Mesenteric fat pad (tissue), 1 donor: ENCODE measurements around the gene ADGRL2. TPM values are rescaled to one million over a fixed set of nuclear protein-coding genes. Genes with fewer than 3 reads are reported as not detected.

Source experiments
- DNase-seq: peaks from one replicate; pipeline ENCODE4 v3.0.0-alpha.2; 2020; ENCODE audit warnings: low spot score
- total RNA-seq: library from RNA; stranded (reverse); fragmentation: NEBNext Ultra II Directional; extraction: Animal tissue kit (Norgen Biotek cat#: 25700); gene quantifications from one replicate; pipeline ENCODE4 v1.2.1, GENCODE V29; 2021
- donor health status: DM: yes; HTN: yes; CAD: no.

Gene ADGRL2
- total RNA-seq, 1 donor from 2014 or later: 37.1 TPM

DNA sequence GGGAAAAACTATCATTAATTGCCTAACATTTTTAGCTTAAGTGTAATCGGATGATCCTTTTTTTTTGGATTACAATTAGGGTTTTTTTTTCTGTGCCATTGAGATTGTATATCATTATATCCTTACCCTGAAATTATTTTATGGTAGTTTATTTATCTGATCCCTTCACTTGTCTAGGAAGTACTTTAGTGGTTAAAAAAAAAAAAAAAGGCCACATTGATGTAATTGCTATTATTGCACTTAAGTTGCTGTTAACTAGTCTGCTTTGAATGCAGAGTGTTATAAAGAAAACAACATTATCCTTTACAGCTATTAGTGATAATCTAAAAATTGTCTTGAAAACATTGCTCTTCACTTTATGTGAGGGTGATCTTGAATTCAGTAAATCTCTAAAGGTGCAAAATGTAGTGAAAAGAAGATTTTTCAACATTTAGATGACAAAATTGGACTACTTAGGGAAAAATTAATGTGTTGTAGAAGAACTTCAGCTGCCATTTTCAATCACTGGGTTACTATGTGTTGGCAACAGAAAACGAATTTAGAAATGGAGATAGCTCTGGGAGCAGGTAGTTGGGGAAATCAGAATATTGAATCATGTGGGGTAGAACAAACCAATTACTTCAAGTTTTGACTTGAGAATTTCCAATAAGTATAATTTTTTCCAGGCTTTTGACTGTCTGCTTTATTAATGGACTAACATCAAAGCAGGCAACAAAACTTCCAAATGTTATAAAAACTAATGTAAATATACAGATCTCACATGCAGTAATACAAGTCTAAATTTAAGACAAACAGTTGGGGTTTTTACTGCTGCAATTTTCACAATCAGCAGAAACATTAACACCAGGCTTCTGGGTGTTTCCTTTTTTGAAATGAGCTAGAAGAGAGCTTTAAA, 5.0 kb downstream of the ADGRL2 start:
- DNase-seq: no peak

DNA sequence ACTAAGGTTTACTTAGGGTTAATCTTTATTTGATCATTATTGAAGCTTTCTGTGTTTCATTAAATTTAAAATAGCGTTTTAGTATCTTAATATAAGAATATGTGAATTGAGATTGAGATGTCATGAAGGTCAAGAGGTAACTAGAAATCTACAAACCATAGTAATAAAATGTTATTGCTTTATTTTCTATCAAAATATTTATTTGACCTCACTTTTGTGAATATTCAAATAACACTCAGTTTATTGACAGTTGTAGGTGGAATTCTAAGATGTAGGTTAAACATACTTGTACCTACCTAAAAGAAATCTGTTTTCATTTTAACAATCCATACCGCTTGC, 5.7 kb downstream of the ADGRL2 start:
- no peak for DNase-seq

DNA sequence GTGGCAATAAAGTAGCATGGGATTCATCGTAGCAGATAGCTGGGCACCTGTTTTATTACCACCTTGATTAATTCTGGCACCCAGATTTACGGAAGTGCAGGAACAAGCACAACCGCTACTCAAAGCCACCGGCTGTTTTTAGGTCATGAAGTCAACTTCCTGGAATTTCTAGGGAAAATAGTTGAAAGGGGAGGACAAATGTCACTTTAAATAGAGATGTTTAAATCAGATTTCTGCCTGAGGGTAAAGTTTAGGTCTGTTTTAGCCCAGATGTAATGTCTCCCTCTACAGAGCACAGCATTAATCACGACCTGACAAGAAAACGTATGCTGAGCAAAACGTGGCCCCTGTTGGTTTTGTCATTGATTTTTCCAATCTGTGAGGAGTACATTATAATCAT, 8.0 kb downstream of the ADGRL2 start:
- no peak for DNase-seq

DNA sequence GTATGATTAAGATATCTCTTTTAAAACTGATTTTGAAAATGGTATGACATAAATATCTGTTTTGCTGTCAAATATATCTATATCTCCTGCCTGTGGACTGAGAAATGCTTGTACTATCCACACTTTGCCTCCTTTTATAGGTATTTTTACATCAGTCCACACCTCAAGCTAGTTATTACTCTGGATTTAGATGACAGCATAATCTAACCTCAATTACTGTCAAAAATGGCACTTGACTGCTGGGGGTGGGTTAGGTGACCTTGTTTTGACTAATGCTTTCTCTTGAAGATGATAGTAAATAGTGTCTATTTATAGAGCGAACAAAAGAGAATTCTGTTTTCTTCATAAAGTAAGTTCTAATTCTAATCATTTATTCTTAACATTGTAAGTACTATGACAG, 9.1 kb downstream of the ADGRL2 start:
- DNase-seq: no peak

DNA sequence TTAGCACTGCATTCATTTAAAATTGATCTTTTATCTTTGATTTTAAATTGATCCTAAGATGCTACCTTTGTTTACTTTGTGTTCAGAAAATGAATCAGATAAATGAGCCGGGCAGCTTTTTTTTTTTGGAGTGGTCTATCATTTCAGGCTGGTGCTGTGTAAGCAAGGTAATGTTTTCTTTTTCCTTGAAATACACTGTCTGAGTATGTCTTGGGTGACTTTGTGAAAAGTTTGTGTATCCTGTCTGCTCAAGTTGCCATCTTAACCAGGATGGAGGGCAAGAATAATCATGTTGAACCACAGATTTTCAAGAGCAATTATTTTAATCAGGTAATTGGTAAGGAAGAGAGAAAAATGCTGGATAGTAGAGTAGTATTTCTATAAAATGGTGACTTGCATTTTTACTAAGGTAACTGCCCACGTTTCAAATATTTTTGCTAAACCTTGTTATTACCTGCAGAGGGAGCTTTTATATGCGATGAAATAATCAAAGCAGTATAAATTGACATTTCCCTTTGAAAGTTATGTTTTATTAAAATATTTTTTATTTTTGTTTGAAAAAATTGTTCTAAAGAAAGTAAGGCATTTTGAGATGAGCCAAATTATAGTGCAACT, 11.1 kb downstream of the ADGRL2 start:
- DNase-seq: no peak

DNA sequence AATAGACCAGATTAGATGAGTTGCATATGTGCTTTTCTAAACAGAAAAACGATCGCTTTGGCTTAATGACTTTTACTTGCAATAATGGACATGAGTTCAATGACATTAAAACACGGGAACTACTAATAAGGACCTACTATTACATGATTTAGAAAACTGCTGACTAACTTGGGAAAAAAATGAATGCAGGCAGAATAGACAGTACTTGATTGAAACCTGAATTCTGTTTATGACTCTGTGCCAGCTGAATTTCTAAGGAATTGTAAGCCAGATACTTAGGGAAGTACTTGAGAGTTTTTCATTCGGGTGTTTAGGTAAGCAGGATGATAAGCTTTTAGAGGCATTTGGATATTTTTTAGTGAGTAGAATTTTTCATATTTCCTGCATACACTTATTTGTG, 12.0 kb downstream of the ADGRL2 start:
- DNase-seq: no peak

DNA sequence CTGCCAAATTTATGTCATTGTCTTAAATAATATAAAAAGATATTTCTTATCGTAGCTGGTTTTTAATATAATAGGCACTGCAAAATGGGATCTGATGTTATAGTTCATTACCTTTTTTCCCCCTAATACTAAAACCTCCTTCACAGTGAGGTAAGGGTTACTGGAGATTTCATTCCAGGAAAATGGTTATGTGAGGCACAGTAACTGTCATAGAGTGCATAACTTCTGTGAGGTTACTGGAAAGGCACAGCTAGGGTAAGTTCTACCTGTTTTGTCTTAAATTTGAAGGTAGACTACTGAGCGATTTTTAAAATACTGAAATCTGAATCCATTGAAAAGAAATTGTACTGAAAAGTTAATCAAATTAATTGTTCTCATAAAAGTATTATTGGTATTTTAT, 13.0 kb downstream of the ADGRL2 start:
- no peak for DNase-seq

DNA sequence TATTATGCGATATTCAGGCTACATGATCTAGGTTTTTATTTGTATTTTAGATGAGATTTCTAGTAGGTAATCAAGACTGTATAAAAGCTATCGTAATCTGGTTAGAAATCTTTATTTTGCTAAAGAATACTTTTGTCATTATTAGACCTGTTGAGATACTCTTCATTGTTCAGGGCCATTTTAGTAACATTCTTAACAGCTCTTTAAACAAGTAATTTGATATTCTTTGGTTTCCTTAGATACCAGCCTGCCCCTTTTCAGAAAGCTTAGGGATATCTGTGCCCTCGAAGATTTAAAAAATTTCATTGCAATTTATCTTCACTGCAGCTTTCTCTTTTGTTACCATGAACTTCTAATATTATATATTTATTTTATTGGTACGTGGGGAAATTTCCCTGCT, 18.9 kb downstream of the ADGRL2 start:
- no peak for DNase-seq

DNA sequence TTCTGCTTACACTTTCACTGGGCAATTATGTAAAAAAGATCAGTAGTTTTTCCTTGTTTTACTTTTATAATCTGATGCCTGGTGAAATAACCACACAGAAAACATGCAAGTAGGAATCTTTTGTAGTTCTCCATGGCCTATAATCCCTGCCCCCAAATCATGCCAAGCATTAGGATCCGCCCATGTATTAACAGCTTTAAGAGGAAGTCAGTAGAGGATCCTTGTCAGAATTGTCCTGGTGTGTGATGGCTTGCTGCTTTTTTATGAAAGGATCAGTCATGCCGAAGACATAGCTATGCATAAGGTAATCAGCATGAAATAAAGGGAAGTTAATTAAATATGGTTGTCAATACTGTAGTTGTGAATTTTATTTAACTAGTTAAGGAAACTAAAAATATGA, 20.0 kb downstream of the ADGRL2 start:
- DNase-seq: no peak

DNA sequence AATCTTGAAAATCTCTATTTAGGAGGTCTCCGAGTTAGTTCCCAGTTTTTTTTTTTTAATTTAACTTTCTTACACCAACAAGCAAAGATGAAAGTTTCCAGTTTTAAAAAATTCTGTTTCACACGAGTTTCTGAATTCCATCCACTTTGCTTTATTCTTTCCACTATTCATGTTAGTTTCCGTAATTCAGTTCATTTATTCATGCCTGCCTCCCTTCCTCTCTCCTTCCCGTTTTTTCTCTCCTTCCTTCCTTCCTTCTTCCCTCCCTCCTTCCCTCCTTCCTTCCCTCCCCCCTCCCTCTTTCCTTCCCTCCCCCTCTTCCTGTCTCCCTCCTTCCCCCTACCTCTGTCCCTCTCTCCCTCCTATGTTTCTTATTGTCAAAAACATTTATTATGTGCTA, 22.3 kb downstream of the ADGRL2 start:
- DNase-seq: no peak

DNA sequence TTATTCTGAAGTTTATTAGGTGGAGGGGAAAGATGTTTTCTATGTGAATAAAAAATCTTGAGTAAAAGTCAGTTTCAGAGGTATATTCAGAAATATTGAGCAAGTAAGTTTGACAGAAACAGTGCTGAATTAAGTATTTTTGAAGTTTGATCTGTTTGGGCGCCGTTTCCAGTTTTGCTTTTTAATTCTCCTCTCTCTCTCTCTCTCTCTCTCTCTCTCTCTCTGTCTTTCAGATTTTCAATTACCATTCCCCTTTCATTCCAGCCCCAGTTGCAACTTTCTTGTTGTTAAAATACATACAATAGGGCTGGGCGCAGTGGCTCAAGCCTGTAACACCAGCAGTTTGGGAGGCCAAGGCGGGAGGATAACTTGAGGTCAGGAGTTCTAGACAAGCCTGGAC, 24.0 kb downstream of the ADGRL2 start:
- DNase-seq: no peak

DNA sequence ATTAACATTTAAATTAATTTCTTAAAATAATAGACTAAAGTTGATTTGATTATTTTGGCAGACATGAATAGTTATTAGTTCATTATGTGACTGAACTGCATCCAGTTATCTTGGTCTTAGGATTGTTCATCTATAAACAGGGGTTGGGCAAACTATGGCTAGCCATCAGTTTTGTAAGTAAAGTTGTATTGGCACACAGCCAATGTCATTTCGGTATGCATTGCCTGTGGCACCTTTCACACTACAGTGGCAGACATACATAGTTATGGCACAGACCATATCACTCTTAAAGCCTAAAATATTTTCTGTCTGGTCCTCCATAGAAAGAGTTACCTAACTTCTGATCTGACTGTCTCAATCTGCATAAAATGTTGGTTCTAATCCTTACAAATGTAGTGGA, 27.2 kb downstream of the ADGRL2 start:
- no peak for DNase-seq

DNA sequence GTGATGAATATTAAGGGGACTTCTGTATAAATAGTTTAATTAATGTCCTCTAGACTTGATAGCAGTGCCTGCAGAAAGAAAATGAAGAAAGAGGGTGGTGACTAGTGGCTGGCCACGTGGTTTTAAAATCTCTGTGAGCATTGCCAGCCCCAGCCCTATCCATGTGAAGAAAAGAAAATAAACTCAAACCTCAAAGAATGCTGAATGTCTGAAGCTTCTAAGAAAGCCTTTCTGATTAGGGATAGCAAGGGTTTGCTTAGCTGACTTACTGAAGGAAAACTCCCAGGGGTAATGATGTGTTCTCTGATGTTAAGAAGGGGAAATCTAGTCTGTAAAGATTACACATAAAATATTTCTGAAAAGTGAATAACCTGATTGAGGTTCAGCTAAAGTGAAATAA, 31.8 kb downstream of the ADGRL2 start:
- no peak for DNase-seq

DNA sequence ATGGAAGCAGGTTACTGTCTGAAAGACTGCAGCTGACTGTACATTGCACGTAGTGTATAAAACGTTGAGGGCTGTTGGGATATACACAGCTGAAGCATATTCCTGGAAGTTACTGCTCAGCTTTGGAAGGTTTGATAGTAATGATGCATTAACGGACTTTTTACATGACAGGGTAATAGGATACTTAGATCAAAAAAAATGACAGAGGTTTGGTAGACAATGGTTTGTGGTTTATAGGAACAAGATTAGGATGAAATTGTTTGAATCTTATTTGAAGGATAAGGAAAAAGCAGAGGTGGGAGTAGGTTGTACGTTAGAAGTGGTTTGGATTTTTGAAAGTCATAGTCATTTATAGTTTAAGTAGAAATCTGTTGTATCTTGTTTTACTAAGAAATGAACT, 33.0 kb downstream of the ADGRL2 start:
- no peak for DNase-seq

DNA sequence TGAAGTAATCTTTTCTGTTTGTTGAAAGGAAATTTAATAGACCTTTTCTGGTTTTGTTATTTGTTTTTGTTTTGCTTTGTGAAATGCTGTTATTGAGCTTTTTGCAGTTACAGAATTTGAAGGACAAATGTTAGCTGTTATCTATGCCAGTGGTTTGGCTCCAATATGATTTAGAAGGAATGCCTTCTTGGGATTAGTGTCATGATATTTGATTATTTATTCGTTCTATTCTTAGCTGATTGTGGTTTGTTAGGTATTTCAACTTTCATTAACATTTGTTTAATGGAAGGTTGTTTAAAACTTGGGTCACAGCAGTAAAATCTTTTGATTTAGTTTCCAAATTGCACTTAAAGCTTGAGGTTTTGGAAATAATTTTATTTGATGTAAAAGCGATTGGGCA, 33.5 kb downstream of the ADGRL2 start:
- no peak for DNase-seq

DNA sequence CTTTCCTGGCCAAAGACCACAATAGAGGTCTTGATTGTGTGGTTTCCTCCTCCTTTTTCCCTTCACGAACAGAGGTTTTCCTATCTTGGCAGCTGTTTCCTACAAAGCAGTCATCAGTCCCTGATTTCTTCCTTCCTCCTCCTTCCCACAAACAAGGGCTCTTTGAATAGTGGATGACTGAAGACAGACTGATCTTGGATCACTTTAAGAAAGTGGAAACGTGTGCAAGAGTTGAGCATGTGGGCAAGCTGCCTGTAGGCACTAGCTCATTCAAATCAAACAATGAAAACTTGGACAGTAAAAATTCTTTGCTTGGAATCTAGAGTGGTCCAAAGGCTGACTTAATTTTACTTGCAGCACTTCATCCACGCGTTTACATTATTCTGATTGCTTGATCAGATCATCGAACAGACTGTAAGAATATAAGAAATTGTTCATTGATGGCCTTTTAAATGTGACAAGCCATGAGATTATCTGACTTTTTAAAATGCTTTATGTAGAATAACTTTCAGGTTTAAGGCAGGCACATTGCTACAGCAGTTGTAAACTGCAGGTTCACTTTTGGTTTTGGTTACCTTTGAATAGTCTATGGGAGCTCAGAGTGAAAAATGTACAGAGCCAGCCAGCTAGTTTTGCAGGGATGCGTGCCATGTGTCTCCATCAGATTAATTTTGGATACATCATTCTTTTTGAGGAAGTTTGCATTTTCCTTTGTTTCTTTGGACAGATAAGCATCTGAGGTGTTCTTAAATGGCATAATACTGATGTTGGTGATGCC, 34.4 kb downstream of the ADGRL2 start:
- DNase-seq: no peak

DNA sequence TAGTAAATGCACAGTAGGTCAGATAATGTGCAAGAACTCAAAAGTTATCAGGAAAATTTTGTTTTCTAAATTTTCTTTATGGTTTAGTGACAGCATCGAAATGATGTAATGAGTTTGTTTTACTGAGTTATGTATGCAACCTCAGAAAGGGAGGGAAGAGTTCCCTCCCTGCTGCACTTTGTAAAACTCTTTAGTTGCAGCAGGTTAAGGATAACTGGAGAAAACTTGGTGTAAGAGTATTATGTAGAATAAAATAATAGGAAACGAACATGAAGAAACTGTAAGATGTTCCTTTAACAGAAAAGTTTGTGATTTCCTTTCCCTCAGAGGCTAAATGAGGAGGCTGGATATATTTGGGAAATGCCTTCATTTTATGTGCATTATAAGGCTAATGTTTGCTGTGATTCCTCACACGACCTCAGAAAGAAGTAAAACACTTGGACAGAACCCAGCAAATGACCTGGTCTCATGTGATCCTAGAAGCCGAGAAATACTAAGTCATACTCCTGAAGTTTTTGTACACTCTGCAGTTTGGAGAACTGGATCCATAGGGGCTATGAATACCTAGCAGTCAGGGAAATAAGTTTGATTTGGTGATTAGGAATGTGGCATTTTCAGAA, 35.4 kb downstream of the ADGRL2 start:
- DNase-seq: no peak

DNA sequence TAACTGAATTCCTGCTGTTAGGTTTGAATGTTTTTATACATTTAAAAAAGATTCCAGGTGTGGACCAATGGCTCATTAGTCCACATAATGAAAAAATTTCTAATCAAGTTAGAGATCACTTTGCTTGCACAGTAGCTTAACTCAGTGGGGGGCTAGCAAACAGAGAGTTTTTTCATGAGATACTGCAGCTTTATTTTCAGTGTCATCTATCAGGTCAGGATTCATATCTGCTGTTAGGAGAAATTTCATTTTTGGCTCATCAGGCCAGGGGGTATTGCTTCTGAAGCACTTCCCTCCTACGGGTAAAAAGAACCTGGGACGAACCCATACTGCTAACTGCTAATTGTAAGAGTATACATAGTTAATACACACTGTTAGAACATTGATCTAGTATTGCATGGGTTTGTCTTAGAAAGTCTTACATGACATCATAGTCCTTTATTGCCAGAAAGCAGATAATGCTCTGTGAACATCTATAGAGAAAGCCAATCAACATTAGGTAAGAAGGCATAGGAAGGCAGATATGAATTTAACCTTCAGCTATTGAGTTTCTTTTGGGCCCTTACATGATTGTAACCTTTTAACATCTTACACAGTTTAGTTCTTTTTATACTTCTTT, 38.0 kb downstream of the ADGRL2 start:
- no peak for DNase-seq

DNA sequence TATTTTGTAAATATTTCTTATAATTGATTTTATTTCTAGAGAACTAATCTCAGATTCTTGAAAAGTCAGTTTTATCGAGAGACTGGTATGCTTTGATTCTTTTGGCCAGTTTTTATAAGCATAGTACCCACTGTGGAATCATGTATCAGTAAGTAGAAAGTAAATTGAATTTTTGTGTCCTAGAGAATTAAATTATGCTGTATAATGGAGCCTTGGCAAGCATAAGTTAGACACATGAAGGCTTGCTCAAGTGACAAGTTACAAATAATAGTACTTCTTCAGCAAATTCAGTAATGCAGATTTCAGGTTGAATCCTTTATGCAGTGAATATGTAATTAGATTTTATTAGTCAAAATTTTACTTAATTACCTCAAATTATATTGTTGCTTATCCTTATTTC, 40.1 kb downstream of the ADGRL2 start:
- no peak for DNase-seq

DNA sequence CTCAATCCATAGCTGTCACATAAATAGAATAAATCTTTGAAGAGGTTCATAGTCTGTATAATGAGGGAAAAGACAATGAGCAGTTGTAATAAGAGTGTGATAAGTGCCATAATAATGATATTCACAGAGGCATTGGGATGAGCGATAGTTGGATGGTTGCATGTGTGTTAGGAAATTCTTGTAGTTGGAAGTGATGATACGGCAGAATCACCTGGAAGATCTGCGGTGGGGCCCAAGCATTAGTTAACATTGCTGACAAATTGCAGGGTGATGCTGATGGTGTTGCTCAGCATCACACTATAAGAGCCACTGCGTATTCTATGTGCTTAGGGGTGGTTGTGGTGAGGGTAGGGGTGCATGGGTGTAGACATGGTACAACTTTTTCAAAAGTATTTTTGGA, 41.1 kb downstream of the ADGRL2 start:
- no peak for DNase-seq

DNA sequence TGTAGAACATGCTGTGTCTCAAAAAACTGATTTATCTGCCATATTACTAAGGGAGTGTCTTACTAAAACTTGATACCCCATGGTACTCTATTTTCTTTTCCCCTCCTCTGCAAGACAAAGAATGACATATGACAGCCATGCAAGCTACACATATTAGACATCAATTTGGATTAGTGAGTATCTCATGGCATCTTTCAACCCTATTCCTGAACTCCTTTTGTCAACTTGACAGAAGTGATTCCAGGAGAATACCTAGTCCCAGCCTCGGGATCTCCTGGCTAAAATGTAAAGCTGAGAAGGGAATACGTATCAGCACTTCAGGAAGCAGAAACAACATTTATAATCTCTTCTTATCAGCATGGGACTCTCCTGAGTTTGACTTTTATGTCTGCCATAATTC, 43.7 kb downstream of the ADGRL2 start:
- no peak for DNase-seq

DNA sequence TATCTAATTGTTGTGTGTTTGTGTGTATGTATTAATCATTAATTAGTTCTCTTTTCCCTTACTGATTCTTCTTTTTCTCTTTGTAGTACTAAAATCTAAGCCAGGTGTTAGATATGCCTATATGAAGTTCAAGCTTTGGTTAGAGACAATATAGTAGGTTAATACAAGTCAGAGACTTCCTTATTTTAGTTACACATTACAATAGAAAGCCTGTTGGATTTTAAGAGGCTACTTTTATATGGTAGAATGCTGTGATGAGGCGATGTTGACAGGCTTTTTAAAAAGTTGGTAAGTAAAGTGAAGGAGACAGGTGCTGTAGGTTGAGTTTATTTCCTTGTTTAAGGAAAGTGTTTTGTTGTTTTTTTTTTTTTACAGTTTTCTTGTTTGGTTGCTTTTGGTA, 45.9 kb downstream of the ADGRL2 start:
- no peak for DNase-seq
